T-helper 17 cell (primary cell): Measurements from ENCODE around the gene ARL2. TPM values are rescaled to one million over a fixed set of nuclear protein-coding genes. Genes with fewer than 3 reads are reported as not detected.
"Not testable (repeated sequence)": the region's sequence is repeated elsewhere in the genome, so short reads cannot be mapped to it uniquely, and the experiment has no call there.

Experiments used
- ATAC-seq: fragments of 150-1000 bp; cut with Tn5 transposase; 2 replicates; pipeline ENCODE4 v1.10.0; 2021; ENCODE audit warnings: mild to moderate bottlenecking, moderate library complexity
- DNase-seq, 3 donors: peaks; one replicate each; pipeline versions ENCODE4 v3.0.0 to v3.0.0-alpha.2; 2020 to 2021
- H3K9me3 ChIP-seq: one replicate; pipeline ENCODE4 v1.7.0; 2013; ENCODE audit warnings: low read length, mild to moderate bottlenecking; ENCODE audit not compliant: control insufficient read depth, poor library complexity, severe bottlenecking
- H3K27ac Mint-ChIP-seq: one replicate; pipeline ENCODE4 v1.8.0; 2022; ENCODE audit warnings: mild to moderate bottlenecking, moderate library complexity, mixed read lengths
- H3K27me3 Mint-ChIP-seq: one replicate; pipeline ENCODE4 v1.8.0; 2022; ENCODE audit warnings: mixed read lengths
- H3K36me3 Mint-ChIP-seq: one replicate; pipeline ENCODE4 v1.8.0; 2022; ENCODE audit warnings: low read depth, mixed read lengths
- H3K4me1 Mint-ChIP-seq: one replicate; pipeline ENCODE4 v1.8.0; 2022; ENCODE audit warnings: mild to moderate bottlenecking, mixed read lengths
- H3K4me3 Mint-ChIP-seq: one replicate; pipeline ENCODE4 v1.8.0; 2022; ENCODE audit warnings: mild to moderate bottlenecking, moderate library complexity, mixed read lengths
- total RNA-seq, 4 donors: library from RNA in 2 of 4; stranded (reverse) in 2 of 4; gene quantifications; one replicate each; pipeline ENCODE4 v1.2.3 and lab custom pipeline; 2022 to 2026

ARL2 gene
- total RNA-seq, 2 donors from 2014 or later, result 17.2 to 21.6 TPM

- no peak for DNase-seq
- Mint-ChIP-seq H3K4me1 (peaks cover 24% of the 10 kb centered on the region), H3K27ac (no peak overlapping the region), H3K27me3 (no peaks in the 10 kb centered on the region), H3K4me3 (no peak overlapping the region), H3K36me3 (peaks cover 5% of the 10 kb centered on the region)
- no peaks in the 10 kb centered on the region for H3K9me3 ChIP-seq
- ATAC-seq, result no peak
These were observed 4.0 kb downstream of the ARL2 start for GRCh38 chr11:65017937-65018336.

GRCh38 chr11:65019824-65020223 lies 5.9 kb downstream of the ARL2 start:
- peaks cover 5% of the 10 kb centered on the region for H3K36me3 Mint-ChIP-seq
- no peaks in the 10 kb centered on the region for H3K9me3 ChIP-seq
- DNase-seq (no peak), ATAC-seq (no peak)
- H3K27me3 Mint-ChIP-seq, result no peaks in the 10 kb centered on the region
- H3K27ac Mint-ChIP-seq, result no peak overlapping the region
- peaks cover 17% of the 10 kb centered on the region for H3K4me1 Mint-ChIP-seq
- H3K4me3 Mint-ChIP-seq, result no peak overlapping the region

GRCh38 chr11:65021003-65021402 lies 7.0 kb downstream of the ARL2 start:
- no peak for ATAC-seq
- Mint-ChIP-seq H3K4me3 (no peak overlapping the region), H3K36me3 (peaks cover 5% of the 10 kb centered on the region), H3K4me1 (peaks cover 11% of the 10 kb centered on the region), H3K27me3 (no peaks in the 10 kb centered on the region), H3K27ac (no peak overlapping the region)
- no peak for DNase-seq
- no peaks in the 10 kb centered on the region for H3K9me3 ChIP-seq

GRCh38 chr11:65021509-65021908 lies 7.5 kb downstream of the ARL2 start:
- Mint-ChIP-seq H3K4me1 (peaks cover 6% of the 10 kb centered on the region), H3K27me3 (no peaks in the 10 kb centered on the region), H3K36me3 (peaks cover 2% of the 10 kb centered on the region), H3K27ac (no peak overlapping the region), H3K4me3 (no peak overlapping the region)
- ATAC-seq (no peak), DNase-seq (no peak)
- no peaks in the 10 kb centered on the region for H3K9me3 ChIP-seq

GRCh38 chr11:65023502-65023901 lies 9.5 kb downstream of the ARL2 start:
- not testable (repeated sequence) for DNase-seq, H3K4me3 Mint-ChIP-seq, ATAC-seq, H3K27me3 Mint-ChIP-seq, H3K27ac Mint-ChIP-seq, H3K9me3 ChIP-seq, H3K36me3 Mint-ChIP-seq
- peaks cover 11% of the 10 kb centered on the region for H3K4me1 Mint-ChIP-seq

- no peak for DNase-seq
- H3K4me1 Mint-ChIP-seq, result peaks cover 11% of the 10 kb centered on the region
- H3K9me3 ChIP-seq, result no peaks in the 10 kb centered on the region
- H3K27ac Mint-ChIP-seq, result peak overlapping the region; percentile 84
- no peak for ATAC-seq
- peak overlapping the region; percentile 74 for H3K4me3 Mint-ChIP-seq
- no peaks in the 10 kb centered on the region for H3K27me3 Mint-ChIP-seq
- H3K36me3 Mint-ChIP-seq, result no peaks in the 10 kb centered on the region
These were observed 12.8 kb downstream of the ARL2 start for GRCh38 chr11:65026810-65027209.

- ATAC-seq, result peak; percentile 94
- Mint-ChIP-seq H3K4me3 (peak within 1 kb of the TSS; percentile 74), H3K27me3 (no peaks in the 10 kb centered on the region), H3K27ac (peak within 1 kb of the TSS; percentile 84), H3K4me1 (peaks cover 11% of the 10 kb centered on the region), H3K36me3 (no peaks in the 10 kb centered on the region)
- DNase-seq, result peak; percentile 73 to 83 (median 79)
- no peaks in the 10 kb centered on the region for H3K9me3 ChIP-seq
These were observed 13.5 kb downstream of the ARL2 start, which contains the start of gene SNX15 for GRCh38 chr11:65027213-65028067. Gene SNX15, plus strand, starts transcription at chr11:65027439. Its CDS starts 99 bp downstream, at chr11:65027538.

- H3K27ac Mint-ChIP-seq, result peak overlapping the region; percentile 32
- H3K9me3 ChIP-seq, result no peaks in the 10 kb centered on the region
- no peak for ATAC-seq
- no peak overlapping the region for H3K4me3 Mint-ChIP-seq
- DNase-seq, result no peak
- H3K36me3 Mint-ChIP-seq, result no peaks in the 10 kb centered on the region
- peaks cover 7% of the 10 kb centered on the region for H3K4me1 Mint-ChIP-seq
- H3K27me3 Mint-ChIP-seq, result no peaks in the 10 kb centered on the region
These were observed 18.3 kb downstream of the ARL2 start for GRCh38 chr11:65032216-65032615.

GRCh38 chr11:65034423-65034822 lies 20.5 kb downstream of the ARL2 start:
- ATAC-seq (no peak), DNase-seq (no peak)
- H3K27ac Mint-ChIP-seq, result no peak overlapping the region
- no peaks in the 10 kb centered on the region for H3K36me3 Mint-ChIP-seq
- no peaks in the 10 kb centered on the region for H3K9me3 ChIP-seq
- H3K4me3 Mint-ChIP-seq, result no peak overlapping the region
- H3K4me1 Mint-ChIP-seq, result no peaks in the 10 kb centered on the region
- H3K27me3 Mint-ChIP-seq, result no peaks in the 10 kb centered on the region

GRCh38 chr11:65035579-65035978 lies 21.6 kb downstream of the ARL2 start:
- ATAC-seq (no peak), DNase-seq (no peak)
- Mint-ChIP-seq H3K27me3 (no peaks in the 10 kb centered on the region), H3K27ac (no peak overlapping the region), H3K4me1 (no peaks in the 10 kb centered on the region), H3K4me3 (no peak overlapping the region), H3K36me3 (no peaks in the 10 kb centered on the region)
- no peaks in the 10 kb centered on the region for H3K9me3 ChIP-seq

- no peaks in the 10 kb centered on the region for H3K9me3 ChIP-seq
- Mint-ChIP-seq H3K4me1 (peaks cover 2% of the 10 kb centered on the region), H3K27me3 (no peaks in the 10 kb centered on the region), H3K36me3 (no peaks in the 10 kb centered on the region), H3K27ac (no peak overlapping the region), H3K4me3 (no peak overlapping the region)
- ATAC-seq, result no peak
- DNase-seq, result no peak
These were observed 23.0 kb downstream of the ARL2 start for GRCh38 chr11:65036931-65037330.

GRCh38 chr11:65040520-65040846 lies 26.5 kb downstream of the ARL2 start:
- no peaks in the 10 kb centered on the region for H3K9me3 ChIP-seq
- ATAC-seq (no peak), DNase-seq (no peak)
- Mint-ChIP-seq H3K27ac (peak overlapping the region; percentile 27), H3K36me3 (peaks cover 4% of the 10 kb centered on the region), H3K27me3 (no peaks in the 10 kb centered on the region), H3K4me1 (peaks cover 7% of the 10 kb centered on the region), H3K4me3 (peak overlapping the region; percentile 93)

GRCh38 chr11:65040847-65041622 lies 27.1 kb downstream of the ARL2 start, which contains the start of gene SAC3D1:
Gene SAC3D1, plus strand, starts transcription at chr11:65041210. Its CDS starts 83 bp downstream, at chr11:65041293.
- H3K4me3 Mint-ChIP-seq, result peak within 1 kb of the TSS; percentile 93
- H3K36me3 Mint-ChIP-seq, result peaks cover 4% of the 10 kb centered on the region
- H3K9me3 ChIP-seq, result no peaks in the 10 kb centered on the region
- no peaks in the 10 kb centered on the region for H3K27me3 Mint-ChIP-seq
- peaks cover 7% of the 10 kb centered on the region for H3K4me1 Mint-ChIP-seq
- ATAC-seq (peak; percentile 93), DNase-seq (peak; percentile 76 to 84 (median 78))
- peak within 1 kb of the TSS; percentile 69 for H3K27ac Mint-ChIP-seq
